Measurements from ENCODE around the gene LDB3.
A peak's percentile ranks its signal among the peaks of the same experiment; 100 is the strongest.
"Not testable (repeated sequence)": the region's sequence is repeated elsewhere in the genome, so short reads cannot be mapped to it uniquely, and the experiment has no call there.

LDB3 gene

DNA sequence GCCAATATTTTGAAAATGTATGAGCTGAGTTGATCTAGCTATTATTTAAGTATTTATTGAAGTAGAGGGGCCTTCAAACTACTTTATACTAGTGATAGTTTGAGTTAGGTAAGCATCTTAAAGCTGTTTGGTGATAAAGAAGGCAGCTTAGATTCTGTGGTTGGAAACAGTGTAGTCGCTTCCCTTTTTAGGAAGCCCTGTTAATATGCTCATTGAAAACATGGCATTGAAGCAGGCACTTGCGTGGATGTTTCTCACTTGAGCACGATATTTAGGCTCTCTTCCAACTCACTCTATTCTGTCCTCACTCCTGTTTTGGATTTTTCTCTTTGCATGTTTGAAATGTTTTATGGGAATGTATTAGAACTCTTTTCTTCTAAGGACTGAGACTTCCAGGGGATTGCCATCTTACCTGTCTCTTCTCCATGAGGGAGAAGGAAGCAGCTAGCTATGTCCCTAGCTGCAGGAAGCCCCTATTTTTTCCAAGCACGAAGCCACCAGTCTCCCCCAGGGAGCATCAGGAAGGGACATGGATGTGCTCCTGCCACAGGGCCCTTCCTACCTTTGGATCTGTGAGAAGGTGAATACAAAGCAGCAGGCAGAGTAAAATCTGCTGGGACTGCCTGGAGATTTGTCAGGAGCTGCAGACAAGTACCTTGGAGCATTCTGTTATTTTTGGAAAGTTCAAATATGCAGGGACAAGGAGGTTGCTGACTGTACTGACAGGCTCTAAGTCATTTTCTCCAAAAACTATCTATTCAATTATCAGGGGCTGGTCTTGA, 66.1 kb downstream of the LDB3 start:
- no peak for FAIRE-seq

DNA sequence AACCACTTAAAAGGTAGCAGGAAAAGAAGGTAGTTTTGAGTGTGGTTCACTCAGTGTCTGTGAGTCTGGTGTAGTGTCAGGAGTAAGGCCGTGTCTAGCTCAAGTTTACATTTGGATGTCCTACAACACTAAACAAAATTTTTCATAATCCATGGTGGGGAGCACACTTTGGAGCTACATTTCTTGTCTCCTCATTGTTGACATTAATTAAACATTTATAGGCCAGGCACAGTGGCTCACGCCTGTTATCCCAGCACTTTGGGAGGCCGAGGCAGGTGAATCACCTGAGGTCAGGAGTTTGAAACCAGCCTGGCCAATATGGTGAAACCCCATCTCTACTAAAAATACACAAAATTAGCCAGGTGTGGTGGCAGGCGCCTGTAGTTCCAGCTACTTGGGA, 67.0 kb downstream of the LDB3 start:
- not testable (repeated sequence) for FAIRE-seq

DNA sequence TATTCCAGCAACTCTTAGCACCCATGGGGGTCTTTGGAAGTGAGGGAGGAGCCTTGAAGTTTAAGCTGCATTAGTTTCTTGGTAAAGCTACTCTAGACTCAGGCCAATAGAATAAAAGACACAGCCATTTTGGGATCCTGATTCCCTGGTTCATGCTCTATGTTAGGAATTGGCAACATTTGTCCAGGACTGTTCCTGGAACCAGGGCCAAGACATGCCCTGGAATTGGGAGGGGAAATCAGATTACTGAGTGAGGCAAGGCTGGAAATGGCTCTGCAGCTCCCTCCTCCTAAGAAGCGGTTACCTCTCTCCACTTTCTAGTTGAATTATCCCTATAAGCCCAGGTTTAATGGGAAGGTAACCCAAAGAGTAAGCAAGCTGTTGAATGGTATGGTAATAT, 73.9 kb downstream of the LDB3 start:
- no peak for FAIRE-seq

DNA sequence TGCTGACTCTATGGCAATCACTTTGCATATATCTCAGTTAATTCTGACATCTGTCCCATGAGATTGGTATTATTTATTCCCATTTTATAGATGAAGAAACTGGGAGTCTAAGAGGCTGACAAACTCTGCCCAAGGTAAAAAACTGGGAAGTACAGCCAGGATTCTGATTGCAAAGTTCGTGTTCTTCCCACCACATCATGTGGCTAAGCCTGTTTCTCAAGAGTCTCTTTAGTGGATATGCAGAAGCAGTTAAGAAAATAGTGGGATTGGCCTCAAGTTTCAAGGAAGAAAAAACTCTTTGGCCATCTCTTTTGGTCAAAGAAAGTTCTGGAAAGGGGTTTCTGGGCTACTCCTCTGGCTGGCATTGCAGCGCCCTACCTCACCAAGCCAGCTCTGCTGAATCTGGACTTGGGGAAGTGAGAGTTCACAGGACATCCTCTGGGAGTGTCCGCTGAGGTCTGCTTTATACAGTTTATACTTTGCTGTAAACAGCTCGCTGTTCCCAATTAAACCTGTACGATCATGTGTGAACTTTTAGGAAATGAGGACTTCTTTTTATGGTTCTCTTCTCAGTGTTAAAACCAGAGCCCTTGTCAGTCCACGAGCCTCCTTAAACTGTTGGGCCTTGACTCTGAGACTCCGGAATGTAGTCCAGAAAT, 75.9 kb downstream of the LDB3 start:
- no peak for FAIRE-seq

DNA sequence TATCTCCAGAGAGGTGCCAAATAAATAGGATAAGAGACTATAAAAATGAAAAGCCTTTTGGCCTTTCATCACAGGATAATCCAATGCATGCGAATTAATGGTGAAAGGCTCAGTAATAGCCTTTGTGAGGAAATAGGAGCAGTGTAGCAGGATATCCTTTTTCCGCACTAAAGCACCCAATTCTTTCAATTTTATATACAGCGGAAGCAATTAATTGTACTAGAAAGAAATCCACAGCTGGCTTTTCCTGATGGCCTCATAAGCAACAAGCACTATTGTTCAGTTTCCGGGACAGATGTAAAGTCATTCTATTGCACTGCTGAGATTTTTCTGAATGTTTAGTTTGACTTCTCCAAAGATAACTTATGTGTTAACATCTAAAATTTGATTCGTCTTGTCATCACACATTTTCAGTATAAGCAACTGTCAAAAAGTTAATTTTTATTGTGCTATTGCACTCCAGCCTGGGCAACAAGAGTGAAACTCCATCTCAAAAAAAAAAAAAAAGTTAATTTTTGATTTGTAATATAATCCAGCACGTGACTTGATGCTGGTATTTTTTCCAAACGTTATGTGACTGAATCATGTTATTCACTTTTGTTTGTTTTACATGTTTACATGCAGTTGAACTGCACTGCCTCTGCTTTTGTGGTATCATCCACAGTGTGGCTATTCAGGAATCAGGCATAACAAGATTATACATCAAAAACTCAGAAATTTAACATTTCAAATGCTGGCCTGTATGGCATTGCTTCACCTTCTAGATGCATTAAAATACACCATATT, 79.7 kb downstream of the LDB3 start:
- FAIRE-seq = no peak

DNA sequence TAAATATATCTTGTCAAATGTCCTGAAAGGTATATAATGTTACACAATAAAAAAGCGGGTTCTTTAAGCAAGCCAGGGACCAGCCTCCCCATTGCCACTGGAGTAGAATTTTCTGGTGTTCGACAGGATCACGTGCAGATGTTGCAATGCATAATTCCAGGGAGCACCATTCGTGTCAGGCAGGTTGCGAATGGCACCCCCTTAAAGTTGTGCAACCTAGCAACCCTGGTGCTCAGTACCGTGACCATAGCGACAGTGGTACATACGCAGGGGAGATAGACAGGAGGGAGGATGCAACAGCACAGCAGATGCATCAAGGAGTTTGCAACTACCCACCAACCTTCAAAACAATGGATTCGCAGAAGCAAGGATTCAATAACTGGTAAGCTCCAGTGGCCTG, 81.5 kb downstream of the LDB3 start:
- no peak for FAIRE-seq

DNA sequence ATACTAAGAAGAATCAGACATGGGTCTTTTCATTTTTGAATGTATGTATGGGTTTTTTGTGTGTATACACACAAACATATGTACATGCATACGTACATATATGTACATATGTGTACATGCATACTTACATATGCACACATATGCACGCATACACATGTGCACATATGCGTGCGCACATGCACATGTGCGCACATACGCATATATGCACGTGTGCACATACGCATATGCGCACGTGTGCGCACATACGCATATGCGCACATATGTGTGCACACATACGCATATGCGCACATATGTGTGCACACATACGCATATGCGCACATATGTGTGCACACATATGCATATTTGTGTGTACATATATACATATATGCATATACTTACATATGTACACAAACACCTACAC, 83.2 kb downstream of the LDB3 start:
- FAIRE-seq = no peak

DNA sequence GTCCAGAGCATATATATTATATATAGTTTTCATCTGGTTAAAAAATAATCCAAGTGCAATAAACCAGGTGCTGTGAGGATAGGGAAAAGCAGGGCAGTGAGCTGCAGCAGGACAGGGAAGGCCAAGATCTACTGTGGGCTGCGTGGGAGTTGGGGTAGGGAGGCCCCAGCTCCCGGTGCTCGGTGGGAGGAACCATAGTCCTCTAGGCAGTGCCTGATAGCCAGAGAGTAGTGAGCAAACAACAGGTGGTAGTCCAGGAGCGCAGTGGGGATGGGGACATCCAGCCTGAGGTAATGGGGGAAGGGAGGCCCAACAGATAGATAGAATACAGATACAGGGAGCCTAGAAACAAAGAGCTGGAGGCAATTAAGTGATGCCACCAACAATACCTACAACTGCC, 84.0 kb downstream of the LDB3 start:
- FAIRE-seq = no peak

DNA sequence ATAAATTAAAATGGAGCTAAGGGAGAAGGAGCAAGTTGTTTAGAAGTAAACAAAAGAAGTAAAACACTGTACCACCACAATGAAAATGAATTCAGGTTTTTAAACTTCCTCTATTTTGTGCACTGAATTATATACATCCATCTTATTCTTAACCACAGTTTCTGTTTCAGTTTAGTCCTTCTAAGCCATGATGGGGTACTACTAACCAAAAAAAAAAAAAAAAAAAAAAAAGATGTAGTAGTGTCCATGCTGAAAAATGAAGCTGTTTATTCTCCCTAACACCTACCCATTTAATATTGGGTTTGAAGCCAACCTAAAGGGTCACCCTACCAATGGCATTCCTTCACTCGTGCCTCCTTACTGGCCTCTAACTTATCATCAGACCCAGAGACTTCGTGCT, 84.7 kb downstream of the LDB3 start:
- no peak for FAIRE-seq

DNA sequence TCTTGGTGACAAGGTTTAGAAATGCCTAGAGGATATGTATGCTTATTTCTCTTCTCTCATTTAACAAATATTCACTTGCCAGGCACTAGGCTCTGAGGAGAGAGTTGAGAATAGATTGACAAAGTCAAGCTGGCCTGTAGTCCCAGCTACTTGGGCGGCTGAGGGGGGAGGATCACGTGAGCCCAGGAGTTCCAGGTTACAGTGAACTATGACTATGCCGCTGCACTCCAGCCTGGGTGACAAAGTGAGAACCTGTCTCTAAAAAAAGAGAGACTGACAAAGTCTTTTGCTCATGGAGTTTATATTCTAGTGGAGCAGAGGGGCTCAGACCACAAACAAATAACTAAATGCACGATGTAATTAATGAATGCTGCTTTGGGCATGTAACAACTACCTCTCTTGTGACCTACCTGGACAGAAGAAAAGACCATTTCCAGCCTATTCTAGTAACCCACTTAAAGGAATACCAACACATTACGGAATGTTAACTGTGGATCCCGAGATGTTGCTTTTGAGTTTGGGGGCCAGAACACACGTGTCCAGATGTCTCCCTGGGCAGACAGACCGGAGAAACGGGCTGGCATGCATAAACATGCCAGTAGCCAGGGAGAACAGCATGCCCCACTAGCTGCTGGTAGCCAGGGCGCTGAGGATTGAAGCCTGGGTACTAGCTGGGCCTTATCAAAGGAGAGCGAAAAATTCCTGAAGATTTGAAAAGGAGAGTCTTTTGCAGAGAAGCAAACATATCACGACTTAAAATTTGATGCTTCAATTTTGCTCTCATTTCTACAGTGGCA, 85.5 kb downstream of the LDB3 start:
- FAIRE-seq = no peak

DNA sequence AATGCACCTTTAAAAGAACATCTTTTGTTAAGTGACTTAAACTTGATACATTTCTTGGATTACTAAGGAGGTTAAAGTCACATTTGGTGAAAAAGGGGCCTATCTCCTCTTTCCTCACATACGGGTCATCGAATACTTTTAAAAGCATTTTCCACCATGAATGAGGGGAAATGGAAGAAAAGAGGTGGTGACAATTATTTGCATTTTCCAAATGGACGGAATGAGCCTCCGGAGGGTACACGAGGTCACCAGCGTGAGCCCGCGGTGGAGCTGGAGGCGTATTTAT, 87.1 kb downstream of the LDB3 start:
- FAIRE-seq = no peak

DNA sequence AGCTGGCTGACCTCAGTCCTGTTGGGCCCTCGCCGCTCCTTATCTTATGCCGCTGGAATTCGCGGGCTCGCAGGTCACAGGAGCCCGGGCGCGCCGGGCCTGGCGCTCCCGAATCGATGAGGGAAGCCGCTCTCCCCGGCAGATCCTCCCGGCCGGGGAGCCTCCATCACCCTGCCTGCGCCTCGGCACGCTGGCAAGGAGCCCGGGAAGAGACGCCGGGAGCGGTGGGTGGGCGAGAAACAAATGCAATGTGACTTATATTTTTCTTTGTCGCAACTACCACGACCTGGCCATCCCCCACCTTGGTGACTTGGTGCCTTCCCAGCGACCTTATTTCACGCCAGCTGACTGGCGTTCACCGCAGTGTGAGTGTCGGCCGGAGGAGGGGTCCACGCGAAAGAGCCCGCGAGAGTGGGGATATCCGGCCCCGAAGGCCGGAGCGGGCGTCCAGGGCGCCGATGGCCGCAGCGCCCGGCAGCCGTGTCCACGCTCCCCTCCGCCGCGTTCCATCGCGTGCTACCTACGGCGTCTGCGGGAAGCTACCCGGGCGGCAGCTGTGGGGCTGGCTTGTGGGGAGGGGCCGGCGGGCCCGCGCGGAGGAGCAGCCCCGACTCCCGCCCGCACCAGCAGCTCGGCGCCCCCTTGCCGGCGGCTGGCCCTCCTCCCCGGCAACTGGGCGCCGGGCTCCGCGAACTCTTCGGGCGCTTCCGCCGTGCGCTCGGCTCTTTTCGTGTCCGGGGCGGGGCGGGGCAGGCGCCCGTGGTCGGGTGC, 87.6 kb downstream of the LDB3 start:
- FAIRE-seq = no peak

DNA sequence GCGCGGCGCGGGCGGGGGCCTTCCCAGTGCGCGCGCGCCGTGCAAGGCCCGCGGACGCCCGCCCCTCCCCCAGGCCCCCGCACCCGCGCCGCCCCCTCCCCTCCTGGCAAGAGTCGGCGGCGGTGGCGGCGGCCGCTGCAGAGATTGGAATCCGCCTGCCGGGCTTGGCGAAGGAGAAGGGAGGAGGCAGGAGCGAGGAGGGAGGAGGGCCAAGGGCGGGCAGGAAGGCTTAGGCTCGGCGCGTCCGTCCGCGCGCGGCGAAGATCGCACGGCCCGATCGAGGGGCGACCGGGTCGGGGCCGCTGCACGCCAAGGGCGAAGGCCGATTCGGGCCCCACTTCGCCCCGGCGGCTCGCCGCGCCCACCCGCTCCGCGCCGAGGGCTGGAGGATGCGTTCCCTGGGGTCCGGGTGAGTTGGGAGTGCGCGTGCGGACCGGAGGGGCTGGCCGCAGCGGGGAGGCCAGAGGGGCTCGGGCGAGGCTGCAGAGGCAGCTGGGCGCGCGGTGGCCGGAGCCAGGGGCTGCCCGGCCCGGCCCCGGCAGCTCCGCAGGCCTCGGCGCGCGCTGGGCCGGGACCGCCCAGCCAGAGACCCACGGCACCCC, 88.3 kb downstream of the LDB3 start, which contains the start of gene BMPR1A:
TSS of gene BMPR1A (plus strand) at position 109 of the 602 bp plus-strand sequence. CDS start 119,400 bp downstream, outside the sequence.
- no peak for FAIRE-seq

DNA sequence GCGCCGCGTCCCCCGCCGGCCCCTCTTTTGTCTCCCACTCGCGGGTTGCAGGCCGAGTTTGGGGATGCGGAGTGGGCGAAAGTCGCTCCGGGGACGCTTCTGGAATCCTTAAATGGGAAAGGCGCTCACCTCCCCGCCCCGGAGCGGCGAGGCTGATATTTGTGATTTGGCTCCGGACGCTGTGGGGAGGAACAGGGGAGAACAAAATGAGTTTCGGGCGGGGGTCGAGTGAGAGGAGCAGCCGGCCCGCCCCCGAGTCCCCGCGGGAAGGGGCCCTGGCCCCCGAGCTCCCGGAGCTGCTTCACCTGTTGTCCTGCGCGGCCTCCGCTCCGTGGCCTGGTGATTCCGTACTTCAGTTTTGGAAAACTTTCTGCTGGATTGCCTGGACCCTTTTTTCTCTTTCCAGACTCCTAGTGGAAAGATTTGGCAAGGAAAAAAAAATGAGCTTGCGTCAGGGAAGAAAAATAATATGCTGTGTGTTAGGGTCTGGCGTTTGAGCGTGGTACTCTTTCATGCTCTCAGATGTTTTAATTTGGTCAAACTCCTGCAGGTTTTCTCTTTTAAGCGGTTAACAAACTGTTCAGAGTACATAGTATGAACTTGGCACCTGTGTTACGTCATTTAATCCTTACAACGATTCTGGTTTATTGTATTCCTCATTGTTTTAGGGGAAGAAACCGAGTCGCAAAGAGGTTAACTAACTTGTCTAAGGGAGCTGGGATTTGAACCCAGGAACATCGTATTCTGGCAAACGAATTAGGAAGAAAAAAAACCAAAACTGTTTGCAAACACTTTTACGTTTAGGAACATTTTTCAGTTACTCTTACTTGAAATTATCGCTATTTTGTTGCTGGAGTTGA, 89.0 kb downstream of the LDB3 start:
- no peak for FAIRE-seq

DNA sequence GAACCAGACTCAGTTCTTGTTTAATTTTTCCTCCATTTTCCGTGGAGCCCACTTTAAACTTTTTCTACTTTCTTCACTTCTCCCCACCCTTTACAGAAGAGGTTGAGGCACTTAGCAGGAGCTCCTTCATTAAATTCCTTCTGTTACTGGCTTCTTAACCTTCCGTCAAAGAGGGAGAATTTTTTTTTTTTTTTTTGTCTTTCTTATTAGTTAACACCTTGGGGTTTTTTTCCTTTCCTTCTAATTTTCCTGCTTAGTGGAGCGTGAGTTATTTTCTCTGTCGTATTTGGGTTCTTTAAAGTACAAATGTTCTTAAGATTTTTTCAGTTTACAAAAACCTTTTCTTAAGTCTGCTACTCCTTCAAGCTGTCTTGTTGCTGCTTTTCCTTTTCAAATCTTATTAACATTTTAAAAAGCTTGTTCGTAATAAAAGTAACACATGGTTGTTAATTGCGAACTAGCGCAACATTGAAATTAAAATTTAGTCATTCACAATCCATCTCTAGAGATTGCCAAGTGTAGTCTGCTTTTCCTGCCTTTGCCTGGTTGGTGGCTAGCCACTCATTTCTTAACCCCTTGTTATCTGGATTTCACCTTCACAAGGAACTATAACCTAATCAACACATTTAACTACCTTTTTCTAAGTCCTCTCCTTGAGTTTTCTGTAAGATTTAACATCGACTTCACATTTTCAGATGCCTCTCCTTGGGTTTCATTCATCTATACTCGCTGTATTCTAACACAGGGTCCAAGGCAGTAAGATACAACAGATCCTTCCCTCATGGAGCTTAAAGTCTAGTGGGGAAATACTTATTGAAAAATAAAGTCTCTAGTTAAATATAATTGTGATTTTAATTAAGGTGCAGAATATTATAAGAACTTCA, 90.1 kb downstream of the LDB3 start:
- peak; percentile 53 for FAIRE-seq

DNA sequence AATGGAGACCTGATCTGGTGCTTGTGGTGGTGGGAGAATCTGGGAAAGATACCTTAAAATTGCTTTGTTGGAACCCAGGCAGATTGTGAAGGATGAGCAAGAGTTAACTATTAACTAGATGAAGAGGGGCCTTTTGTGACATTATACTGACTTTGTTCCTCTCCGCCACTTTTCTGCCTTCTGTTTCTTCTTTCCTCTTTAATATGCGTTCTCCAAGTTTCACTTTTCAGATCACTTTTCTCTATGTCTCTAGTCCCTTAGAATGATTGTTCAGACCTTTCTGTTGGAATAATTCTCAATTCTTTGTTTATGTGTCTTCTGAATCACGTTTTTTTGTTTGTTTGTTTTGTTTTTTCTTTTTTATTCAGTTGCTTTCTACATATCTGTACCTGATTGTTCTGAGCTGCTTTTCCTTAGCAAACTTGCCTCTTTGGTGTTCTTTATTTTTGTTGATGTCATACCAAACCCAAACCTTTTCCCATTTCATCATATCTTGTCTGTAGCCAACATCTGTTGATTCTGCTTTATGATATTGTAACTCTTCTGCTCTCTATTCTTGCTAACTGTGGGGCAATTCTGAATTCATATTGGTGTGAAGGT, 90.9 kb downstream of the LDB3 start:
- FAIRE-seq = no peak

DNA sequence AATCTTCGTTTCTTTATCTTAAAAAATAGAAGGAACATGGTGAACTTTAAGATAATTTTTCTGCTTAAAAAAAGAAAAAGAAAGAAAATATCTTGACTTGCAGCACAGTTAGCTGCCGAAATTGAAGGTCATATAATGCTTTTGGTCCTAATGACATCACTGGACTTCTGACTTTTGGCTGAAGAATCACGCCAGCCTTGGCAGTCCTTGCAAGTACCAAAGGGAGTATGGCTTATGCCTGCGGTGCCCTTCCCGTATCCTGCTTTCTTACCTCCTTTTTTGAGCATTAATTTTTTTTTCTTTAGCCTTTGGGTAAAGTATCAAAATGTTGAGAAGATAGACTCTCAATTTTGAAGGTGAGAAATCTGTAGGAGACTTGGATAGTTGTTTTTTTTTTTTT, 95.1 kb downstream of the LDB3 start:
- no peak for FAIRE-seq

DNA sequence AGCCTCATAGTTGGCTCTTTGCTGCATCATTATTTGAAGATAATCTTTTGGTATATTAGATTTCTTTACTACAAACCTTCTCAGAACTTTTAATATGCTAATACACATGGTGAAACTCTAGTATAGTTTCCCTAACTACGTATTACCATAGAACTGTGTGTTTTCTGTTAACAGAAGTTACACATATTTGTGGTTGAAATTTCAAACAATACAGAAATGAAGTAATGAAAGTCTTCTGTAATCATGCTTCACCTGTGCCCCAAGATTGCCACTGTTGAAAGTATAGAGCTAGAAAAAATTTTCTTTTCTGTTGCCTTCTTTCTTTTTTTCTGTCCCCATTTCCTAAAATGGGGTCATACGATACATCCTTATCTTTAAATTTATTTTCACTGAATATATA, 97.2 kb downstream of the LDB3 start:
- no peak for FAIRE-seq

DNA sequence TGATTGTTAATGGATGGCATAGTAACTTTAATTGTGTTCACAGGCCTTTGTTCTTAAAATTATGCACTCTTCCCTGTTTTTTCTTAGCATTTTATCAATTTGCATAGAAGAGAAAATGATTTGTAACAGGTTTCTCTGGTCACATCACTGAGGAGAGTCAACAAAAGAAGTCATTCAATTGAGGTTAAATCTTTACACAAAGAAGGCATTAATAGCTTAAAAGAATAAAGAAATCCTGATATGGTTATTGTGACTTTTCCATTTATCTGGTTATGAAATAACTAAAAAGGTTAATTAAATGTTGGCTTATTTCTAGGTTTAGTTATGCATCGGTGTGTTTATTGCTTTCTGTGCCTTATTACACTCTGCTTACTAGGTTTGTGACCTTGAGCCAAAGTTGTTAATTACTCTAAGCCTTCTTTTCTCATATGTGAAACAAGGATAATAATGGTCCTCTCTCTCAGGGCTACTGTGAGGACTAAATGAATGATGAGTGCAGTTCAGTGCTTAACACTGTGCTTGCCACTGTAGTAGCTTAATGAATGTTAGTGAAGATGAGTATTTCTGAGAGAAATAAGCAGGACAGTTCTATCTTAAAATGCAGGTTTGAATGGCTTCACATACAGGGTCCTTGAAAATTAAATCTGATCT, 100.2 kb downstream of the LDB3 start:
- no peak for FAIRE-seq
